ENCODE data around the gene TSPAN18. TPM values are rescaled to one million over a fixed set of nuclear protein-coding genes. Genes with fewer than 3 reads are reported as not detected.
A peak's percentile ranks its signal among the peaks of the same experiment; 100 is the strongest.

Gene TSPAN18
- total RNA-seq, 1 donor from 2014 or later: 31.7 TPM

DNA sequence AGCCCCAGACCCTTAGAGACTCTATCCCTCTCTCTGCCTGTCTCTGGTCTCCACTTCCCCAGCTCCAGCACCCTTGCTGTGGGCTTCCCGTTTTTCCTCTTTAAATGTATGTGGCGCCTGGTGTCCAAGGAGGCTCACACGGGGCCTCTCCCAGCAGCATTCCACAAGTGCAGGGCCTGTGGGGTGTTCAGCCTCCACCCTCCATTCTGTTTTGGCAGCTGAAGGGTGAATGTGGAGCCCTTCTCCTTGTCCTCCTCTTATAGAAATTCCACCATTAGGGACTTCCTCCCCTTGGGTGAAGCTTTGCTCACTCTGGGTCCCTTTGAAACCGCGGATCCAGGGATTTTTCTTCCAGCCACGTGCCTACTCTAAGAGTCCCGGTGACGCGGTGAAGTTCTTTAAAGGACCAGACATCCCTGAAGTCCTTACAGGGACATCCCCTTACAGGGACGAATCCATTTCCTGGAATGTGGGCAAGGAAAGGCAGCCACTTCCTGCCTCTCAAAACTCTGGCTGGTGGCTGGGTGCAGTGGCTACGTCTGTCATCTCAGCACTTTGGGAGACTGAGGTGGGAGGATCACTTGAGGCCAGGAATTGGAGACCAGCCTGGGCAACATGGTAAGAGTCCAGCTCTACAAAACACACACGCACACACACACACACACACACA, 1.6 kb upstream of the TSPAN18 start:
- Histone ChIP-seq H3K9me3 (ENCODE audit: insufficient read depth, low read depth, low read length) (no peaks in the 10 kb centered on the region), H3K79me2 (ENCODE audit: insufficient read depth, low read length) (no peaks in the 10 kb centered on the region), H3K27ac (ENCODE audit: low read depth, low read length) (no peak overlapping the region), H3K4me2 (ENCODE audit: low read length) (no peak overlapping the region), H3K4me3 (ENCODE audit: insufficient read depth, low read depth, low read length) (no peak overlapping the region), H3K9ac (ENCODE audit: low read length) (no peak overlapping the region), H4K20me1 (ENCODE audit: insufficient read depth, low read length) (no peaks in the 10 kb centered on the region), H3K4me1 (ENCODE audit: insufficient read depth, low read length) (no peaks in the 10 kb centered on the region), H3K27me3 (ENCODE audit: insufficient read depth, low read length) (peaks cover 27% of the 10 kb centered on the region), H2AFZ (ENCODE audit: low read depth, low read length) (no peak overlapping the region), H3K36me3 (ENCODE audit: insufficient read depth, low read length) (no peaks in the 10 kb centered on the region)
- TF ChIP-seq EZH2 (IDR thresholded peaks at IDR 0.05; ENCODE audit: insufficient read depth, low read length) (no peak), CTCF (IDR thresholded peaks at IDR 0.05; ENCODE audit: insufficient read depth, low read depth, low read length) (no peak)
- Mint-ChIP-seq H3K4me1 (ENCODE audit: low read depth, unreplicated experiment) (peaks cover 29% of the 10 kb centered on the region), H3K9me3 (ENCODE audit: unreplicated experiment) (no peaks in the 10 kb centered on the region), H3K27ac (ENCODE audit: unreplicated experiment) (no peak overlapping the region), H3K4me3 (ENCODE audit: unreplicated experiment) (peak overlapping the region; percentile 78), H3K36me3 (ENCODE audit: low read depth, unreplicated experiment) (no peaks in the 10 kb centered on the region), H3K27me3 (ENCODE audit: low read depth, unreplicated experiment) (peaks cover 33% of the 10 kb centered on the region)
- DNase-seq (ENCODE audit: low read depth) (no peak), FAIRE-seq (no peak)

DNA sequence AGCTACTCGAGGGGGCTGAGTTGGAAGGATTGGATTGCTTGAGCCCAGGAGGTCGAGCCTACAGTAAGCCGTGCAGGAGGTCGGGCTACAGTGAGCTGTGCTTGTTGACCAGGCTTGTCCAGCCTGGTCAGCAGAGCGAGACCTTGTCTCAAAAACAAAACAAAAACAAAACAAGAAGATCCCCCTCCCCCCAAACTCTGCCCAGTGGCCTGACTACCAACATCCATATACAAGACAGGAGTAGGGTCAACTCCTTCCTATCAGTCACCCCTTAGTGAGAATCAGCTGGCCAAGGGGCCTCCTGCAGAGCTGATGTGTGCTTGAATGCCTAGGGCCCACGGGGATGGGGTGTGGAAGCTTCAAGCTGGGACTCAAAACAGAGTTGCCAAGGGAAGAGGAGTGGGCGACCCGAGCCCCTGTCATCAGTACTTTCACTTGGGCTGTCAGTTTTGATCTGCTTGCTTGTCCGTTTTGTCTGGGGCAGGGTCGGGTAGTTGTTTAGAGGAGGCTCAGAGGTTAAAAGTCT, 942 bp upstream of the TSPAN18 start:
- no peaks in the 10 kb centered on the region for H4K20me1 ChIP-seq (ENCODE audit: insufficient read depth, low read length)
- H3K9me3 ChIP-seq (ENCODE audit: insufficient read depth, low read depth, low read length): no peaks in the 10 kb centered on the region
- Mint-ChIP-seq H3K4me3 (ENCODE audit: unreplicated experiment) (peak overlapping the region; percentile 78), H3K9me3 (ENCODE audit: unreplicated experiment) (no peaks in the 10 kb centered on the region), H3K27me3 (ENCODE audit: low read depth, unreplicated experiment) (peaks cover 26% of the 10 kb centered on the region), H3K36me3 (ENCODE audit: low read depth, unreplicated experiment) (peaks cover under 1% of the 10 kb centered on the region), H3K4me1 (ENCODE audit: low read depth, unreplicated experiment) (peaks cover 29% of the 10 kb centered on the region), H3K27ac (ENCODE audit: unreplicated experiment) (no peak overlapping the region)
- no peak overlapping the region for H3K4me3 ChIP-seq (ENCODE audit: insufficient read depth, low read depth, low read length)
- no peak for TF ChIP-seq EZH2 (IDR thresholded peaks at IDR 0.05; ENCODE audit: insufficient read depth, low read length)
- no peak for TF ChIP-seq CTCF (IDR thresholded peaks at IDR 0.05; ENCODE audit: insufficient read depth, low read depth, low read length)
- peaks cover 28% of the 10 kb centered on the region for H3K27me3 ChIP-seq (ENCODE audit: insufficient read depth, low read length)
- H3K36me3 ChIP-seq (ENCODE audit: insufficient read depth, low read length): no peaks in the 10 kb centered on the region
- H3K27ac ChIP-seq (ENCODE audit: low read depth, low read length): no peak overlapping the region
- DNase-seq (ENCODE audit: low read depth) (no peak), FAIRE-seq (no peak)
- H3K4me1 ChIP-seq (ENCODE audit: insufficient read depth, low read length): no peaks in the 10 kb centered on the region
- H3K79me2 ChIP-seq (ENCODE audit: insufficient read depth, low read length): no peaks in the 10 kb centered on the region
- H2AFZ ChIP-seq (ENCODE audit: low read depth, low read length): no peak overlapping the region
- no peak overlapping the region for H3K9ac ChIP-seq (ENCODE audit: low read length)
- no peak overlapping the region for H3K4me2 ChIP-seq (ENCODE audit: low read length)

DNA sequence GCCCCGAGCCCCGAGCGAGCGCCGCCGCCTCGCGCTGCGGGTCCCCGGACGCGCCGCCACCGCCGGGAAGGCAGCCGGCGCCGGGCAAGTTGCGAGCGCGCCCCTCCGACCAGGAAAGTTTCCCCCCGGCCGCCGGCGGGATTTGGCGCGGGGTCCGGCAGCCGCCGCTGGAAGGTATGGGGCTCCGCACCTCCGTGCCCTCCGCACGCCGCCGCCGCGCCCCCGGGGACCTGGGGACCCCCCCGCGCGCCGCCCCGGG, 281 bp downstream of the TSPAN18 start:
- Histone ChIP-seq H3K4me3 (ENCODE audit: insufficient read depth, low read depth, low read length) (peak overlapping the region; percentile 55), H3K4me2 (ENCODE audit: low read length) (peak overlapping the region; percentile 85), H3K36me3 (ENCODE audit: insufficient read depth, low read length) (no peaks in the 10 kb centered on the region), H3K9me3 (ENCODE audit: insufficient read depth, low read depth, low read length) (no peaks in the 10 kb centered on the region), H2AFZ (ENCODE audit: low read depth, low read length) (peak overlapping the region; percentile 78), H3K27me3 (ENCODE audit: insufficient read depth, low read length) (peaks cover 35% of the 10 kb centered on the region), H4K20me1 (ENCODE audit: insufficient read depth, low read length) (no peaks in the 10 kb centered on the region), H3K27ac (ENCODE audit: low read depth, low read length) (no peak overlapping the region), H3K4me1 (ENCODE audit: insufficient read depth, low read length) (no peaks in the 10 kb centered on the region), H3K79me2 (ENCODE audit: insufficient read depth, low read length) (no peaks in the 10 kb centered on the region), H3K9ac (ENCODE audit: low read length) (peak overlapping the region; percentile 27)
- DNase-seq (ENCODE audit: low read depth) (no peak), FAIRE-seq (no peak)
- Mint-ChIP-seq H3K9me3 (ENCODE audit: unreplicated experiment) (no peaks in the 10 kb centered on the region), H3K4me1 (ENCODE audit: low read depth, unreplicated experiment) (peaks cover 23% of the 10 kb centered on the region), H3K27me3 (ENCODE audit: low read depth, unreplicated experiment) (peaks cover 30% of the 10 kb centered on the region), H3K27ac (ENCODE audit: unreplicated experiment) (no peak overlapping the region), H3K4me3 (ENCODE audit: unreplicated experiment) (no peak overlapping the region), H3K36me3 (ENCODE audit: low read depth, unreplicated experiment) (peaks cover 2% of the 10 kb centered on the region)
- no peak for TF ChIP-seq CTCF (IDR thresholded peaks at IDR 0.05; ENCODE audit: insufficient read depth, low read depth, low read length)
- no peak for TF ChIP-seq EZH2 (IDR thresholded peaks at IDR 0.05; ENCODE audit: insufficient read depth, low read length)
